H1 (cell line): ENCODE measurements around the gene GRK5.

Source experiments
- BACH1 ChIP-seq: IDR thresholded peaks from 2 replicates; pipeline ENCODE4 v1.6.1; 2012; ENCODE audit warnings: low read length, improper control_type of control experiment
- RFX5 ChIP-seq: IDR thresholded peaks from 2 replicates; pipeline ENCODE4 v1.6.1; 2011; ENCODE audit warnings: low read depth, low read length, improper control_type of control experiment, borderline replicate concordance
- ZNF274 ChIP-seq: IDR thresholded peaks from 2 replicates; pipeline ENCODE4 v1.7.0; 2012; ENCODE audit warnings: low read length, borderline replicate concordance; ENCODE audit errors: extremely low read depth
- TF ChIP-seq, protein P1 (sequence below), 3 experiments: IDR thresholded peaks; 1 replicate in 2 of 3; 2 replicates in 1 of 3; pipeline versions ENCODE4 v1.5.1 to v1.6.1; 2011; ENCODE audit warnings: low read length in 3 of 3, mild to moderate bottlenecking in 3 of 3, inconsistent platforms in 2 of 3, low read depth in 1 of 3, moderate library complexity in 1 of 3; ENCODE audit not compliant: insufficient read depth in 1 of 3; ENCODE audit errors: control extremely low read depth in 1 of 3

DNA sequence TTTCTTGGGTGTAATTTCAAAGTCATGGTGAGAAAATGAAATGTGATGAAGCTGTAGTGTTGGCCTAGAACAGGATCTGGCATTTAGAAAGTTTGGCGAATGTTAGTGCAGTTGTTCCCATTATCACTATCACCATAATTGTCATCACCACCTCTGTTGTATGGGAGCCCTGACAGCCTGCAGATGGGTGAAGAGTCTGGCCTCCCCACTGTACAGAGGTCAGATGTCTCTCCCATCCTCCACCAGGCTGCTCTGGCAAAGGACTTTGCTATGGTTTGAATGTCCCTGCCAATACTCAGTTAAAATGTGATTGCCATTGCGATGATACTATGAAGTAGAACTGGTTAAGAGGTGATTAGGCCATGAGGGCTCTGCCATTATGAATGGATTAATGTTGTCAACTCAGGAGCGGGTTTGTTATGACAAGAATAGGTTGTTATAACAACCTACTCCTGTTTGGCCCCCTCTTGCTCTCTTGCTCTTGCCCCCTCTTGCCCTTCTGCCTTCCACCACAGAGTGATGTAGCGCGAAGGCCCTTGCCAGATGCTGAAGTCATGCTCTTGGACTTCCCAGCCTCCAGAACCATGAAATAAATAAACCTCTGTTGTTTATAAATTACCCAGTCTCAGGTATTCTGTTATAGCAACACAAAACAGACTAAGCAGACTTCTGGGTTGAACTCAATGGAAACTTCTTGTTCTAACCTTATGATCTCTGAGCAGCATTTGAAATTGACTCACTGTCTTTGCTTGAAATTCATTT, 90.0 kb downstream of the GRK5 start:
- no peak for TF ChIP-seq ZNF274
- no peak for TF ChIP-seq RFX5
- TF ChIP-seq, protein P1, sequence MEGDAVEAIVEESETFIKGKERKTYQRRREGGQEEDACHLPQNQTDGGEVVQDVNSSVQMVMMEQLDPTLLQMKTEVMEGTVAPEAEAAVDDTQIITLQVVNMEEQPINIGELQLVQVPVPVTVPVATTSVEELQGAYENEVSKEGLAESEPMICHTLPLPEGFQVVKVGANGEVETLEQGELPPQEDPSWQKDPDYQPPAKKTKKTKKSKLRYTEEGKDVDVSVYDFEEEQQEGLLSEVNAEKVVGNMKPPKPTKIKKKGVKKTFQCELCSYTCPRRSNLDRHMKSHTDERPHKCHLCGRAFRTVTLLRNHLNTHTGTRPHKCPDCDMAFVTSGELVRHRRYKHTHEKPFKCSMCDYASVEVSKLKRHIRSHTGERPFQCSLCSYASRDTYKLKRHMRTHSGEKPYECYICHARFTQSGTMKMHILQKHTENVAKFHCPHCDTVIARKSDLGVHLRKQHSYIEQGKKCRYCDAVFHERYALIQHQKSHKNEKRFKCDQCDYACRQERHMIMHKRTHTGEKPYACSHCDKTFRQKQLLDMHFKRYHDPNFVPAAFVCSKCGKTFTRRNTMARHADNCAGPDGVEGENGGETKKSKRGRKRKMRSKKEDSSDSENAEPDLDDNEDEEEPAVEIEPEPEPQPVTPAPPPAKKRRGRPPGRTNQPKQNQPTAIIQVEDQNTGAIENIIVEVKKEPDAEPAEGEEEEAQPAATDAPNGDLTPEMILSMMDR (IDR thresholded peaks at IDR 0.05; ENCODE audit: control extremely low read depth in 1 of 3, insufficient read depth in 1 of 3, low read depth in 1 of 3, low read length in 3 of 3): no peak
- TF ChIP-seq BACH1: no peak
